GM23338 (cell line): ENCODE data around the gene ULK3. TPM values are rescaled to one million over a fixed set of nuclear protein-coding genes. Genes with fewer than 3 reads are reported as not detected.
A peak's percentile ranks its signal among the peaks of the same experiment; 100 is the strongest.

ENCODE experiments used
- ATAC-seq: fragments of 200-7000 bp; cut with Tn5 transposase; 3 replicates; pipeline ENCODE4 v1.9.1; 2020
- DNase-seq: peaks from one replicate; pipeline ENCODE4 v3.0.0-alpha.2; 2015; ENCODE audit warnings: low spot score
- H2AFZ ChIP-seq: fragments of 200-600 bp; sonication (generic); 2 replicates; pipeline ENCODE4 v1.8.0; 2016; ENCODE audit warnings: antibody characterized with exemption, mild to moderate bottlenecking, moderate library complexity
- H3F3A ChIP-seq: fragments of 200-600 bp; sonication (generic); replicated peaks from 2 replicates; pipeline ENCODE4 v1.8.0; 2017; ENCODE audit warnings: antibody characterized with exemption, mixed run types, low read depth
- H3K27ac ChIP-seq: fragments of 200-600 bp; sonication (generic); 2 replicates; pipeline ENCODE4 v1.6.1; 2016; ENCODE audit warnings: low read depth
- H3K27me3 ChIP-seq: fragments of 200-600 bp; sonication (generic); 2 replicates; pipeline ENCODE4 v1.8.0; 2016; ENCODE audit warnings: mild to moderate bottlenecking, mixed run types, moderate library complexity; ENCODE audit not compliant: insufficient read depth
- H3K36me3 ChIP-seq: fragments of 200-600 bp; sonication (generic); 2 replicates; pipeline ENCODE4 v1.8.0; 2016; ENCODE audit warnings: mild to moderate bottlenecking; ENCODE audit not compliant: insufficient read depth
- H3K4me1 ChIP-seq: fragments of 200-600 bp; sonication (generic); 2 replicates; pipeline ENCODE4 v1.8.0; 2016; ENCODE audit warnings: mild to moderate bottlenecking, moderate library complexity; ENCODE audit not compliant: insufficient read depth
- H3K4me2 ChIP-seq: fragments of 200-600 bp; sonication (generic); 2 replicates; pipeline ENCODE4 v1.7.1; 2017; ENCODE audit warnings: mixed run types
- H3K4me3 ChIP-seq: fragments of 200-600 bp; sonication (generic); 2 replicates; pipeline ENCODE4 v1.6.1; 2016; ENCODE audit warnings: mixed run types
- H3K79me2 ChIP-seq: fragments of 200-600 bp; sonication (generic); replicated peaks from 2 replicates; pipeline ENCODE4 v1.8.0; 2017; ENCODE audit warnings: mild to moderate bottlenecking; ENCODE audit not compliant: insufficient read depth
- H3K9me2 ChIP-seq: fragments of 200-600 bp; sonication (generic); 2 replicates; pipeline ENCODE4 v1.8.0; 2017; ENCODE audit not compliant: insufficient read depth
- H4K20me1 ChIP-seq: fragments of 200-600 bp; sonication (generic); replicated peaks from 2 replicates; pipeline ENCODE4 v1.8.0; 2017; ENCODE audit warnings: mild to moderate bottlenecking; ENCODE audit not compliant: insufficient read depth
- H3K27ac Mint-ChIP-seq: 2 replicates; pipeline ENCODE4 v1.8.0; 2020; ENCODE audit warnings: inconsistent platforms, mild to moderate bottlenecking, moderate library complexity, mixed read lengths
- H3K27me3 Mint-ChIP-seq: 3 replicates; pipeline ENCODE4 v1.8.0; 2022; ENCODE audit warnings: low read depth, mild to moderate bottlenecking, moderate library complexity, mixed read lengths, inconsistent platforms; ENCODE audit not compliant: insufficient read depth, poor library complexity
- H3K36me3 Mint-ChIP-seq: 3 replicates; pipeline ENCODE4 v1.8.0; 2021; ENCODE audit warnings: low read depth, mild to moderate bottlenecking, inconsistent platforms, moderate library complexity, mixed read lengths
- H3K4me1 Mint-ChIP-seq: 3 replicates; pipeline ENCODE4 v1.8.0; 2020; ENCODE audit warnings: mild to moderate bottlenecking, inconsistent platforms, mixed read lengths
- H3K4me3 Mint-ChIP-seq: 3 replicates; pipeline ENCODE4 v1.8.0; 2021; ENCODE audit warnings: moderate library complexity, mild to moderate bottlenecking, inconsistent platforms, mixed read lengths
- H3K9me3 Mint-ChIP-seq: 3 replicates; pipeline ENCODE4 v1.8.0; 2020; ENCODE audit warnings: moderate library complexity, mild to moderate bottlenecking, inconsistent platforms, mixed read lengths
- ETS1 ChIP-seq: IDR thresholded peaks from 2 replicates; pipeline ENCODE4 v1.6.1; 2016; ENCODE audit warnings: antibody characterized with exemption
- EZH2 ChIP-seq: fragments of 200-600 bp; sonication (generic); IDR thresholded peaks from one replicate; pipeline ENCODE4 v1.8.0; 2017; ENCODE audit warnings: antibody characterized with exemption, mild to moderate bottlenecking, low read depth; ENCODE audit not compliant: unreplicated experiment
- EZH2phosphoT487 ChIP-seq: fragments of 200-600 bp; sonication (generic); IDR thresholded peaks from one replicate; pipeline ENCODE4 v1.8.1; 2018; ENCODE audit warnings: antibody characterized with exemption; ENCODE audit not compliant: unreplicated experiment
- JUNB ChIP-seq: IDR thresholded peaks from one replicate; pipeline ENCODE4 v1.6.1; 2016; ENCODE audit warnings: antibody characterized with exemption; ENCODE audit not compliant: unreplicated experiment
- NANOG ChIP-seq: IDR thresholded peaks from 2 replicates; pipeline ENCODE4 v1.6.1; 2016; ENCODE audit warnings: antibody characterized with exemption, borderline replicate concordance
- STAT1 ChIP-seq: IDR thresholded peaks from one replicate; pipeline ENCODE4 v1.6.1; 2016; ENCODE audit warnings: antibody characterized with exemption; ENCODE audit not compliant: unreplicated experiment
- ZNF114 ChIP-seq: fragments of 250-450 bp; sonication (Bioruptor Pico); IDR thresholded peaks from 2 replicates; pipeline ENCODE4 v1.5.0; 2020; ENCODE audit warnings: mild to moderate bottlenecking, moderate library complexity
- ZNF462 ChIP-seq: fragments of 250-450 bp; sonication (Bioruptor Pico); IDR thresholded peaks from 2 replicates; pipeline ENCODE4 v1.5.0; 2020; ENCODE audit warnings: mild to moderate bottlenecking, moderate library complexity
- polyA plus RNA-seq: library from polyadenylated mRNA; unstranded; fragments of >200 nt; fragmentation: Nextera tagmentation; extraction: Ambion mirVana; gene quantifications from 2 replicates; pipeline ENCODE4 v1.2.1, GENCODE V29; 2016
- total RNA-seq: library from RNA; depleted of rRNA; stranded (reverse); fragments of >200 nt; shearing (Covaris generic); gene quantifications from 2 replicates; pipeline ENCODE4 v1.2.3, GENCODE V29; 2014
- TF ChIP-seq, protein P1 (sequence below), 2 experiments: fragments of 200-600 bp in 1 of 2; sonication (generic) in 1 of 2; conservative IDR thresholded peaks; 2 replicates each; pipeline versions ENCODE4 v1.5.1 to v1.6.1; 2016 to 2017; ENCODE audit warnings: antibody characterized with exemption in 2 of 2, low read depth in 2 of 2, mild to moderate bottlenecking in 2 of 2, moderate library complexity in 1 of 2
- TF ChIP-seq, protein P2 (sequence below): IDR thresholded peaks from one replicate; pipeline ENCODE4 v1.6.1; 2018; ENCODE audit warnings: antibody characterized with exemption; ENCODE audit not compliant: unreplicated experiment

ULK3 gene
- total and polyA plus RNA-seq, 2 experiments from 2014 or later, result 20.3 to 35.4 TPM

DNA sequence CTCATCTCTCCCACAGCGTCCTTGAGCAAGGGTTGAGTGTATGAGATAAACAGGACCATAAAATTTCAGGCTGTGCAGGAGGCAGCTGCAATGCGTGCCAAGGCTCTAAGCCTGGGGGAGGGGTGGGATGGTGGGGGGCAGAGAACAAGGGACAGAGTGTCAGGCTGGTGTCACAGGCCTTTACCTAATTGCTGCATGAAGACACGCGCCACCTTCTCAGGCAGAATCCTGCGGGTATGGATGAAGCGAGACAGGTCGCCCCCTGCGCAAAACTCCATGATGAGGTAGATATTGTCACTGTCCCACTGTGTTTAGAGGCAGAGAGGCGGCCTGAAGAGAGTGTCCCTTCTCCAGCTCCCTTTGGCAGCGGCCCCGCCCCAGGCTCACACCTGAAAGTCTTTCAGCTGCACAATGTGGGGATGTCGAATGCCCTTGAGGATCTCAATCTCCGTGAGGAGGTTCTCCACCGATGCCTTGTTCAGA is 1.0 kb downstream of the ULK3 start:
- DNase-seq (no peak), ATAC-seq (no peak)
- no peaks in the 10 kb centered on the region; the same call in 1 of the 2 replicates for H4K20me1 ChIP-seq
- H3K9me3 Mint-ChIP-seq, result no peaks in the 10 kb centered on the region
- H3K27me3 ChIP-seq, result no peaks in the 10 kb centered on the region
- TF ChIP-seq JUNB (no peak), ETS1 (no peak), NANOG (no peak), EZH2 (no peak), STAT1 (no peak), ZNF114 (CRISPR knock-in tag) (no peak), ZNF462 (CRISPR knock-in tag) (no peak), EZH2phosphoT487 (no peak)
- TF ChIP-seq, protein P1, sequence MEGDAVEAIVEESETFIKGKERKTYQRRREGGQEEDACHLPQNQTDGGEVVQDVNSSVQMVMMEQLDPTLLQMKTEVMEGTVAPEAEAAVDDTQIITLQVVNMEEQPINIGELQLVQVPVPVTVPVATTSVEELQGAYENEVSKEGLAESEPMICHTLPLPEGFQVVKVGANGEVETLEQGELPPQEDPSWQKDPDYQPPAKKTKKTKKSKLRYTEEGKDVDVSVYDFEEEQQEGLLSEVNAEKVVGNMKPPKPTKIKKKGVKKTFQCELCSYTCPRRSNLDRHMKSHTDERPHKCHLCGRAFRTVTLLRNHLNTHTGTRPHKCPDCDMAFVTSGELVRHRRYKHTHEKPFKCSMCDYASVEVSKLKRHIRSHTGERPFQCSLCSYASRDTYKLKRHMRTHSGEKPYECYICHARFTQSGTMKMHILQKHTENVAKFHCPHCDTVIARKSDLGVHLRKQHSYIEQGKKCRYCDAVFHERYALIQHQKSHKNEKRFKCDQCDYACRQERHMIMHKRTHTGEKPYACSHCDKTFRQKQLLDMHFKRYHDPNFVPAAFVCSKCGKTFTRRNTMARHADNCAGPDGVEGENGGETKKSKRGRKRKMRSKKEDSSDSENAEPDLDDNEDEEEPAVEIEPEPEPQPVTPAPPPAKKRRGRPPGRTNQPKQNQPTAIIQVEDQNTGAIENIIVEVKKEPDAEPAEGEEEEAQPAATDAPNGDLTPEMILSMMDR (conservative IDR thresholded peaks at IDR 0.05; ENCODE audit: low read depth in 2 of 2), result no peak
- TF ChIP-seq, protein P2, sequence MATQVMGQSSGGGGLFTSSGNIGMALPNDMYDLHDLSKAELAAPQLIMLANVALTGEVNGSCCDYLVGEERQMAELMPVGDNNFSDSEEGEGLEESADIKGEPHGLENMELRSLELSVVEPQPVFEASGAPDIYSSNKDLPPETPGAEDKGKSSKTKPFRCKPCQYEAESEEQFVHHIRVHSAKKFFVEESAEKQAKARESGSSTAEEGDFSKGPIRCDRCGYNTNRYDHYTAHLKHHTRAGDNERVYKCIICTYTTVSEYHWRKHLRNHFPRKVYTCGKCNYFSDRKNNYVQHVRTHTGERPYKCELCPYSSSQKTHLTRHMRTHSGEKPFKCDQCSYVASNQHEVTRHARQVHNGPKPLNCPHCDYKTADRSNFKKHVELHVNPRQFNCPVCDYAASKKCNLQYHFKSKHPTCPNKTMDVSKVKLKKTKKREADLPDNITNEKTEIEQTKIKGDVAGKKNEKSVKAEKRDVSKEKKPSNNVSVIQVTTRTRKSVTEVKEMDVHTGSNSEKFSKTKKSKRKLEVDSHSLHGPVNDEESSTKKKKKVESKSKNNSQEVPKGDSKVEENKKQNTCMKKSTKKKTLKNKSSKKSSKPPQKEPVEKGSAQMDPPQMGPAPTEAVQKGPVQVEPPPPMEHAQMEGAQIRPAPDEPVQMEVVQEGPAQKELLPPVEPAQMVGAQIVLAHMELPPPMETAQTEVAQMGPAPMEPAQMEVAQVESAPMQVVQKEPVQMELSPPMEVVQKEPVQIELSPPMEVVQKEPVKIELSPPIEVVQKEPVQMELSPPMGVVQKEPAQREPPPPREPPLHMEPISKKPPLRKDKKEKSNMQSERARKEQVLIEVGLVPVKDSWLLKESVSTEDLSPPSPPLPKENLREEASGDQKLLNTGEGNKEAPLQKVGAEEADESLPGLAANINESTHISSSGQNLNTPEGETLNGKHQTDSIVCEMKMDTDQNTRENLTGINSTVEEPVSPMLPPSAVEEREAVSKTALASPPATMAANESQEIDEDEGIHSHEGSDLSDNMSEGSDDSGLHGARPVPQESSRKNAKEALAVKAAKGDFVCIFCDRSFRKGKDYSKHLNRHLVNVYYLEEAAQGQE, result no peak
- no peak overlapping the region for H2AFZ ChIP-seq
- H3K4me1 Mint-ChIP-seq, result peaks cover 22% of the 10 kb centered on the region
- H3K4me1 ChIP-seq, result peaks cover 9% of the 10 kb centered on the region
- peak overlapping the region; percentile 91 for H3K4me3 Mint-ChIP-seq
- no peak overlapping the region; the same call in 1 of the 2 replicates for H3K27ac Mint-ChIP-seq
- H3K4me2 ChIP-seq, result peak overlapping the region; percentile 88
- H3K79me2 ChIP-seq, result no peaks in the 10 kb centered on the region
- no peaks in the 10 kb centered on the region; the same call in 1 of the 2 replicates for H3K36me3 ChIP-seq
- H3K36me3 Mint-ChIP-seq, result peaks cover 16% of the 10 kb centered on the region
- no peak overlapping the region for H3K27ac ChIP-seq
- no peaks in the 10 kb centered on the region for H3K9me2 ChIP-seq
- peaks cover 16% of the 10 kb centered on the region for H3K27me3 Mint-ChIP-seq
- H3K4me3 ChIP-seq, result peak overlapping the region; percentile 97
- 0 out of 2 replicates have a peak, but pooled peaks cover 5% of the 10 kb centered on the region for H3F3A ChIP-seq
